Measurements from ENCODE around the gene PXYLP1.
A peak's percentile ranks its signal among the peaks of the same experiment; 100 is the strongest.

Gene PXYLP1

GRCh38 chr3:141272906-141273662 is 41.5 kb downstream of the PXYLP1 start:
- no peak for DNase-seq

GRCh38 chr3:141273700-141274410 is 42.2 kb downstream of the PXYLP1 start:
- no peak for DNase-seq

GRCh38 chr3:141274411-141275031 is 42.9 kb downstream of the PXYLP1 start:
- DNase-seq: no peak

GRCh38 chr3:141275032-141275422 is 43.4 kb downstream of the PXYLP1 start:
- no peak for DNase-seq

- no peak for DNase-seq
Observed at GRCh38 chr3:141275511-141275910, 43.9 kb downstream of the PXYLP1 start.

GRCh38 chr3:141275973-141276372 is 44.3 kb downstream of the PXYLP1 start:
- no peak for DNase-seq

- no peak for DNase-seq
Observed at GRCh38 chr3:141276398-141276797, 44.8 kb downstream of the PXYLP1 start.

GRCh38 chr3:141277451-141277850 is 45.8 kb downstream of the PXYLP1 start:
- DNase-seq: no peak

GRCh38 chr3:141278196-141279076 is 46.8 kb downstream of the PXYLP1 start:
- DNase-seq: no peak

- DNase-seq: peak in 1 of 51 donors; percentile 34
Observed at GRCh38 chr3:141279077-141279967, 47.7 kb downstream of the PXYLP1 start.

GRCh38 chr3:141280086-141280485 is 48.5 kb downstream of the PXYLP1 start:
- DNase-seq: peak in 5 of 51 donors; percentile 9 to 50 (median 43)

GRCh38 chr3:141280690-141281089 is 49.1 kb downstream of the PXYLP1 start:
- no peak for DNase-seq

GRCh38 chr3:141285570-141285969 is 53.9 kb downstream of the PXYLP1 start:
- DNase-seq: no peak

GRCh38 chr3:141286856-141287255 is 55.2 kb downstream of the PXYLP1 start:
- DNase-seq: no peak

GRCh38 chr3:141287326-141287725 is 55.7 kb downstream of the PXYLP1 start:
- DNase-seq: no peak

- no peak for DNase-seq
Observed at GRCh38 chr3:141288336-141288990, 56.8 kb downstream of the PXYLP1 start.

GRCh38 chr3:141289228-141289772 is 57.7 kb downstream of the PXYLP1 start:
- DNase-seq: no peak

GRCh38 chr3:141291559-141292355 is 60.1 kb downstream of the PXYLP1 start:
- no peak for DNase-seq
